SH-SY5Y (cell line): Measurements from ENCODE around the gene ATXN7L3B.

ENCODE experiments used
- GATA2 ChIP-seq: IDR thresholded peaks from 2 replicates; pipeline ENCODE4 v1.6.1; 2011; ENCODE audit warnings: mild to moderate bottlenecking, low read depth, low read length
- GATA3 ChIP-seq: IDR thresholded peaks from 2 replicates; pipeline ENCODE4 v1.6.1; 2011; ENCODE audit warnings: low read depth, mild to moderate bottlenecking, low read length, moderate library complexity

DNA sequence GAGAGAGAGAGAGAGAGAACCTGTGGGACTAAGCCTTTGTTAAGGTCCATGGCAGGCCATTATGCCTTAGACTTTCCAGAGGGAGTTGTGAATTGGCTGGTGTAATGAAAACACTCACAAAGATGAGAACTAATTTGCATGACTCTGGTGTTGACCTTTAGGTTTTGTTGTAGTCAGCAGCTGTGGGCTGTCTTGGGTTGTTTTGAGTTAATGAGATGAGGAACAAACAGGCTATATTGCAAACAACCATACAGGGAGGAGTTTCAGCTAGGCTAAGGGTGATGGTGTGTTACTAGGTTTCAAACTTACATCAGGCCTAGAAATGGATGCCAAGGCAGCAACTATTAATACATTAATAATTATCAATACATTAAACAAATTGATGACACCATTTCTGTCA lies 26.3 kb downstream of the ATXN7L3B start:
- no peak for TF ChIP-seq GATA2
- no peak for TF ChIP-seq GATA3
